Stimulated activated CD8-positive, alpha-beta memory T cell treated with anti-CD3 and anti-CD28 coated beads, Interleukin-15, amount 100 ng/mL, for 48 hours (primary cell): Measurements from ENCODE around the gene GALR2.

Source experiments
- DNase-seq, 2 donors: peaks; one replicate each; pipeline ENCODE4 v3.0.0-alpha.2; 2020; ENCODE audit warnings: low read depth in 2 of 2

Gene GALR2

DNA sequence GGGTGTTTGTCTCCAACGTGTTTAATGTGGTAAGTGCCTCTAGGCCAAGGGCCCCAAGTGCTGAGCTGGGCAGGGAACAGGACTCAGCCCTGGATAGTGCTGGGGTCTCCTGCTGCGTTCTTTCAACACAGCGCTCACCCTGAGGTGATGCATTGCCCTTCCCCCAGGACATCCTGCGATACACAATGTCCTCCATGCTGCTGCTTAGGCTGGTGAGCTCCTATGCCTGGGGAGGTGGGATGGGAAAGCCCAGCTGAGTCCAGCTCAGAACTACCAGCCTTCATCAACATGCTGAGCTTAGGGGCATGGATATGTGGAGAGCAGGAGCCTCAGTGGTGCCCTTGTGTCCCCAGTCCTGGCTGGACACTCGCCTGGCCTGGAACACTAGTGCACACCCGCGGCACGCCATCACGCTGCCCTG is 5.0 kb downstream of the GALR2 start:
- DNase-seq: no peak

- no peak for DNase-seq
Measured at GRCh38 chr17:76079956-76080767, 5.6 kb downstream of the GALR2 start.

DNA sequence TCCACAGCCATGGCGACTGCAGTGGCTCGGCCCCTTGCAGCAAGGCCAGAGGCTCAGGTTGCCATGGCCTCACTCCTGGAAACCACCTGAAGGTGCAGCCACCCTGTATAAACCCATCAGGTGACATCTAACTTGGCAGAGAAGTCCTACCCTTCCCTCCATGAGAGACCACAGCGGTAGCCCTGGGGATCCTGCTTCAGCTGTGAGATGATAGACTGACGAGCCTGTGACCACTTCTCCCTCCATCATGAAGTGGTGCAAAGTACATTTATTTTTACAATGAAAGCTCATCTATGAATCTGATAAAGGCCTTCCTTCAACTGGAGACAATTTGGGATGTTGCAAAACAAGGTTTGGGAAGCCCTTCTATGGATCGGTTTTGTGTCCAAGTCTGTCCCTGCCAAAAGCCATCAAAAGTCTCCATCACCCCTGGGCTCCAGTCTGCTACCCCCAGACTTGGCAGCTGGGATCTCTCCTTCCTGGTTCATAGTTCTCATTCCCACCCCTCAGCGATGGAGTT is 6.2 kb downstream of the GALR2 start:
- no peak for DNase-seq

GRCh38 chr17:76081295-76082210 is 7.0 kb downstream of the GALR2 start:
- DNase-seq: no peak

- DNase-seq: no peak
Measured at GRCh38 chr17:76082326-76083251, 8.0 kb downstream of the GALR2 start.

GRCh38 chr17:76083536-76084182 is 9.1 kb downstream of the GALR2 start:
- DNase-seq: no peak

GRCh38 chr17:76085066-76085730 is 10.6 kb downstream of the GALR2 start:
- DNase-seq: no peak

- DNase-seq: no peak
Measured at GRCh38 chr17:76085731-76086366, 11.3 kb downstream of the GALR2 start.

DNA sequence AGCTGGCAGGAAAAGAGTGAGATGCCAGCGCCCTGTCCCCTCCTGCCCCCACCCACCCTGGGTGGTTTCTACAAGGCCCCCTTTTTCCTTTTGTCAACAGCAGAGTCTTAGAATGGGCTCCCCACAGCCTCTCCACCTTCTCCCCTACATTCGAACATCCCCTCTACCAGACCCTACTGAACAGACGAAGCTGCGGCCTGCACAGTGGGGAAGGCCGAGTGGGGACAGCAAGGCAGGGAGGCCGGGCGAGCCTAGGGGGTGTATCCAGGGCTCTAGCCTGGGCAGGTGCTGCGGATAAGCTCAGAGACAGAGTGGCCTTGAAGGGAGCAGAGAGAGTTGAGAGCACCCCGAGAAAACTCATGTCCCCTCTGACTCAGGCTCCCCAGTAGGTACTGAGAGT is 11.8 kb downstream of the GALR2 start:
- DNase-seq: no peak

DNA sequence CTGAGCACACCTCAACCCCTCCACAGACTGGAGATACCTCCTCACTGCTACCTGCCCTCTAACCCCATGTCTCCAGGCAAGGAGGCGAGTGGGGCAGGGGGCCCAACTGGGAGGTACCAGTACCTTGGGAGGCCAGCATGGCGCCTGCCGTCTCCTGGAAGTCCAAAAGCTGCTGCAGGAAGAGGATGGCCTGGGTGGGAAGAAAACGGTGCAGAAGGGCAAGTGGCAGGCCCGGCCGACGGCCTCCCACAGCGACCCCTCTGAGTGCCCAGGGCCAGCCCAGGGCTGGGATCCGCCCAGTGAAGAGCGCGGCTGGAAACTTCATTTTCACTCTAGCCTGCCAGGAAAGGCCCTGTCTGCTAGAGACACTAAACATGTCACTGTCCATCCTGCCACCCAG is 12.9 kb downstream of the GALR2 start:
- no peak for DNase-seq

- no peak for DNase-seq
Measured at GRCh38 chr17:76088041-76088867, 13.7 kb downstream of the GALR2 start.

GRCh38 chr17:76088868-76089576 is 14.4 kb downstream of the GALR2 start:
- no peak for DNase-seq

DNA sequence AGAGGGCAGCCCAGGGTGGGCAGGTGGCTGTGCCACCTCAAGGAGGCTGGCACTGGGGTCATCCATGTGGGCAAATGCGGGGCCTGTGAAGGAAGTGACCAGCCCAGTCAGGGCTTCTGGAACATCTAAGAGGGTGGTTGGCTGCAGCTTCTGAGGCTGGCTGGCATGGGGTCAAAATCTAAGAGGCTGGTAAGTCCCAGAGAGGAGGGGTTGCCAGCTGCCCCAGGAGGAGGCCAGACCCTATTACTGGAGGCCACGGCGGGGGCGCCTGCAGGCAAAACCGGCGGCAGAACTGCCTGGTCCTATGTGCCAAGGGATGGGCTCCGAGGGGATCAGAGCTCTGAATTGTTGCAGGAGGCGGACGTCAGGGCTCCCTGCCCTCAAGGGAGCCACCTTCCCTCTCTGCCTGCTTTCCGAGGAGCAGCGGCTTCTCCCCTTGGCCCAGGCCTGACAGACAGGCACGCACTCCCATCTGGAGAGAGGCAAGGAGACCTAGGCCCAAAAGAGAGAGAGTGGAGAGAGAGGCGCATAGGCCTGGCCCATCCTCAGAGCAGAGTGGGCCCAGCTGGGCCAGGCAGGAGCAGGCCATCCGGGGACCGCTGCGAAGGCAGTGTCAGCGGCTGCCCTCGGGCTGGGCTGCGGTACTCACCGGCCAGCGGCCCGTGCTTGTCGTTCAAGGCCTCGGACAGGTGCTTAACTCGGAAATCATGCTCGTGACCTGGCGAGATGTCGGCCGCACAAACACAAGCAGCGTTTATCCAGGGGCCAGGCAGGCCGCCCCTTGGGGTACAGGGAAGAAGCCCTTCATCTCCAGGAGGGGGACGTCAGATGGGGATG is 15.3 kb downstream of the GALR2 start:
- no peak for DNase-seq

DNA sequence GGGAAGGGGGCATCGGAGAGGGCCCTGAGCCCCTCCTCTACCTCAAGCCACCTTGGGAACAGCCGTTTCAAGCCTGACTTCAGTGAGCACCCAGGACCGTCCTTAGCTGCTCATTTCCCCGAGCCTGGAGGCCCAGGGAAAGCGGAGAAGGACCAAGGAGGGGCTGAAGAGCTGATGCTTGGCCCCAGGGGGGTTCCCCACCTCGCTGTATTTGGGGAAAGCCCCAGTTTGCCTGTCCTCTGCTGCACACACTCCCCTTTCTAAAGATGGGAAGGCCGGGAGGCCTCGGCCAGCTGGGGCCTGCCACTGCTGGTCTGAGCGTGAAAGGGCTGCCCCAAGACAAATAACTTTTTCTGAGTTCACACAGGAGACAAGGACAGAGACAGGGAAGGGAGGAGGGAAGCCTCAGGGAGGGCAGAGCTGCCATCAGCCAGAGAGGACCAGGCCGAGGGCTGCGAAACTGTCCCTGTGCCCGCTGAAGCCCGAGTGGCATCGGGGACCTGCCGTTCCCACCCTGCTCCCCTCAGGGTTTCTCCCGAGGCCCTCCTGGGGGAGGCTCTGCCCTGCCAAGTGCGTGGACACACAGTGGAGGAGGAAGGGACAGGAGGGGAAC is 16.0 kb downstream of the GALR2 start:
- no peak for DNase-seq

GRCh38 chr17:76091526-76092286 is 17.1 kb downstream of the GALR2 start:
- DNase-seq: no peak
